GM19455 (cell line): ENCODE measurements around the gene USP13.
"Not testable (repeated sequence)": the region's sequence is repeated elsewhere in the genome, so short reads cannot be mapped to it uniquely, and the experiment has no call there.

Experiments
- ATAC-seq: cut with Tn5 transposase; IDR thresholded peaks from one replicate; pipeline ENCODE4 v1.9.1; 2021; ENCODE audit not compliant: unreplicated experiment

USP13 gene

GRCh38 chr3:179652447-179653095 is at the start of gene USP13:
TSS of gene USP13 (plus strand) at chr3:179653040. CDS start at chr3:179653226, 186 bp downstream.
- peak; percentile 63 for ATAC-seq

- ATAC-seq, result no peak
These were observed 49.5 kb upstream of the USP13 start for GRCh38 chr3:179603321-179603720.

GRCh38 chr3:179603831-179604230 is 49.0 kb upstream of the USP13 start:
- no peak for ATAC-seq

- ATAC-seq, result peak; percentile 97
These were observed 48.3 kb upstream of the USP13 start, which contains the start of the genes MRPL47 and NDUFB5 for GRCh38 chr3:179604321-179605078. TSS of gene MRPL47 (minus strand) at chr3:179604638. CDS start at chr3:179604624, 14 bp downstream. TSS of gene NDUFB5 (plus strand) at chr3:179604794. CDS start at chr3:179604816, 22 bp downstream.

- ATAC-seq, result no peak
These were observed 46.2 kb upstream of the USP13 start for GRCh38 chr3:179606534-179607085.

GRCh38 chr3:179608931-179609720 is 43.7 kb upstream of the USP13 start:
- ATAC-seq, result peak; percentile 52

GRCh38 chr3:179610066-179610465 is 42.8 kb upstream of the USP13 start:
- ATAC-seq, result no peak

- ATAC-seq, result no peak
These were observed 39.0 kb upstream of the USP13 start for GRCh38 chr3:179613807-179614206.

- no peak for ATAC-seq
These were observed 37.2 kb upstream of the USP13 start for GRCh38 chr3:179615458-179616173.

GRCh38 chr3:179622023-179622422 is 30.8 kb upstream of the USP13 start:
- ATAC-seq, result no peak

- no peak for ATAC-seq
These were observed 28.4 kb upstream of the USP13 start for GRCh38 chr3:179624451-179624850.

- no peak for ATAC-seq
These were observed 21.9 kb upstream of the USP13 start for GRCh38 chr3:179630753-179631451.

GRCh38 chr3:179640469-179640868 is 12.4 kb upstream of the USP13 start:
- no peak for ATAC-seq

GRCh38 chr3:179642871-179643270 is 10.0 kb upstream of the USP13 start:
- no peak for ATAC-seq

GRCh38 chr3:179643837-179644236 is 9.0 kb upstream of the USP13 start:
- ATAC-seq, result not testable (repeated sequence)

GRCh38 chr3:179646177-179646576 is 6.7 kb upstream of the USP13 start:
- ATAC-seq, result no peak

- ATAC-seq, result no peak
These were observed 973 bp upstream of the USP13 start for GRCh38 chr3:179651687-179652446.

GRCh38 chr3:179653096-179653797 is 407 bp downstream of the USP13 start:
- ATAC-seq, result peak; percentile 75

- ATAC-seq, result no peak
These were observed 2.4 kb downstream of the USP13 start for GRCh38 chr3:179655236-179655635.
